GM21737 (cell line): ENCODE results near the gene FAM8A1.
A peak's percentile ranks its signal among the peaks of the same experiment; 100 is the strongest.
"Not testable (repeated sequence)": the region's sequence is repeated elsewhere in the genome, so short reads cannot be mapped to it uniquely, and the experiment has no call there.

Experiments
- ATAC-seq: cut with Tn5 transposase; IDR thresholded peaks from one replicate; pipeline ENCODE4 v1.9.1; 2021; ENCODE audit warnings: mild to moderate bottlenecking, moderate library complexity; ENCODE audit not compliant: unreplicated experiment

The FAM8A1 gene

GRCh38 chr6:17599877-17600526 is at the start of gene FAM8A1:
Gene FAM8A1, plus strand, starts transcription at chr6:17600302. Its CDS starts 108 bp downstream, at chr6:17600410.
- ATAC-seq, result peak; percentile 91

GRCh38 chr6:17551383-17551958 is 48.6 kb upstream of the FAM8A1 start:
- no peak for ATAC-seq

GRCh38 chr6:17552861-17553260 is 47.2 kb upstream of the FAM8A1 start:
- ATAC-seq, result no peak

GRCh38 chr6:17556014-17556413 is 44.1 kb upstream of the FAM8A1 start:
- no peak for ATAC-seq

GRCh38 chr6:17562636-17563035 is 37.5 kb upstream of the FAM8A1 start:
- no peak for ATAC-seq

GRCh38 chr6:17565399-17565798 is 34.7 kb upstream of the FAM8A1 start:
- ATAC-seq, result no peak

- no peak for ATAC-seq
Measured at GRCh38 chr6:17574866-17575560, 25.1 kb upstream of the FAM8A1 start.

- ATAC-seq, result no peak
Measured at GRCh38 chr6:17577059-17577458, 23.0 kb upstream of the FAM8A1 start.

GRCh38 chr6:17580518-17581048 is 19.5 kb upstream of the FAM8A1 start:
- no peak for ATAC-seq

- not testable (repeated sequence) for ATAC-seq
Measured at GRCh38 chr6:17581282-17581681, 18.8 kb upstream of the FAM8A1 start.

GRCh38 chr6:17583811-17584210 is 16.3 kb upstream of the FAM8A1 start:
- ATAC-seq, result no peak

GRCh38 chr6:17584241-17584803 is 15.8 kb upstream of the FAM8A1 start:
- ATAC-seq, result peak; percentile 70

GRCh38 chr6:17585766-17586490 is 14.2 kb upstream of the FAM8A1 start:
- ATAC-seq, result no peak

- not testable (repeated sequence) for ATAC-seq
Measured at GRCh38 chr6:17586623-17587022, 13.5 kb upstream of the FAM8A1 start.

- no peak for ATAC-seq
Measured at GRCh38 chr6:17588011-17588410, 12.1 kb upstream of the FAM8A1 start.

GRCh38 chr6:17589406-17590096 is 10.6 kb upstream of the FAM8A1 start:
- peak; percentile 49 for ATAC-seq

GRCh38 chr6:17591287-17591686 is 8.8 kb upstream of the FAM8A1 start:
- no peak for ATAC-seq

- no peak for ATAC-seq
Measured at GRCh38 chr6:17593246-17593645, 6.9 kb upstream of the FAM8A1 start.

GRCh38 chr6:17596085-17596484 is 4.0 kb upstream of the FAM8A1 start:
- no peak for ATAC-seq
